GM20000 (cell line): ENCODE measurements around the gene HIVEP2.

Experiments
- DNase-seq: peaks from one replicate; pipeline ENCODE4 v3.0.0; 2012; ENCODE audit warnings: low spot score
- TF ChIP-seq, protein P1 (sequence below): IDR thresholded peaks from 2 replicates; pipeline ENCODE4 v1.5.1; 2012; ENCODE audit warnings: mild to moderate bottlenecking, control low read depth; ENCODE audit errors: extremely low read depth, missing control alignments

HIVEP2 gene

DNA sequence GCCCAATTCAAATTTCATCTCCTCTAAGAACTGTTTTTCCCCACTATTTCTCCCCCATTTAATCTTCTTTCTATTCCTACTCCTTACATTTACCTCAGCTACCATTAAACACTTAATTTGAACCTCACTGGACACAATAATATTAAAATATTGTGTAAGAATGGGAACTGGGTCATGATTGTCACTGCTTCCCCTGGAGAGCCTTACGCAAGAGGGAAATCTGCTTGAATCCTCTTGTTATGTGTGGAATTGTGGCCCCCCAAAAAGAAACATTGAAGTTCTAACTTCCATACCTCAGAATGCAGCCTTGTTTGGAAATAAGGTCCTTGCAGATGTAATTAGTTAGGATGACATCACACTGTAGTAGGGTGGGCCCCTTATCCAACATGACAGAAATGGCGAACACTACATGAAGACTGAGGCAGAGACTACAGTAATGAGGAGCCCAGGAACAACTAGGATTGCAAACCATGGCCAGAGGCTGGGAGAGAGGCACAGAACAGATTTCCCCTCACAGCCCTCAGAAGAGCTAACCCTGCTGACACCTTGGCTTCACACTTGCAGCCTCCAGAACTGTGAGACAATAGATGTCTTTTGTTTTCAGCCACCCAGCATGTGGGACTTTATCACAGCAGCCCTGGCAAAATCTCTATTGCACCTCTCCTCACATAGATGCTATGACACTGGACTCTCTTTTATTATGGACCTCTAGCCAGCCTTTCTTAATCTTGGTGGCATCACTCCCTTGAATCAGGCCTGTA, 29.9 kb downstream of the HIVEP2 start:
- DNase-seq: no peak
- TF ChIP-seq, protein P1, sequence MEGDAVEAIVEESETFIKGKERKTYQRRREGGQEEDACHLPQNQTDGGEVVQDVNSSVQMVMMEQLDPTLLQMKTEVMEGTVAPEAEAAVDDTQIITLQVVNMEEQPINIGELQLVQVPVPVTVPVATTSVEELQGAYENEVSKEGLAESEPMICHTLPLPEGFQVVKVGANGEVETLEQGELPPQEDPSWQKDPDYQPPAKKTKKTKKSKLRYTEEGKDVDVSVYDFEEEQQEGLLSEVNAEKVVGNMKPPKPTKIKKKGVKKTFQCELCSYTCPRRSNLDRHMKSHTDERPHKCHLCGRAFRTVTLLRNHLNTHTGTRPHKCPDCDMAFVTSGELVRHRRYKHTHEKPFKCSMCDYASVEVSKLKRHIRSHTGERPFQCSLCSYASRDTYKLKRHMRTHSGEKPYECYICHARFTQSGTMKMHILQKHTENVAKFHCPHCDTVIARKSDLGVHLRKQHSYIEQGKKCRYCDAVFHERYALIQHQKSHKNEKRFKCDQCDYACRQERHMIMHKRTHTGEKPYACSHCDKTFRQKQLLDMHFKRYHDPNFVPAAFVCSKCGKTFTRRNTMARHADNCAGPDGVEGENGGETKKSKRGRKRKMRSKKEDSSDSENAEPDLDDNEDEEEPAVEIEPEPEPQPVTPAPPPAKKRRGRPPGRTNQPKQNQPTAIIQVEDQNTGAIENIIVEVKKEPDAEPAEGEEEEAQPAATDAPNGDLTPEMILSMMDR: no peak

DNA sequence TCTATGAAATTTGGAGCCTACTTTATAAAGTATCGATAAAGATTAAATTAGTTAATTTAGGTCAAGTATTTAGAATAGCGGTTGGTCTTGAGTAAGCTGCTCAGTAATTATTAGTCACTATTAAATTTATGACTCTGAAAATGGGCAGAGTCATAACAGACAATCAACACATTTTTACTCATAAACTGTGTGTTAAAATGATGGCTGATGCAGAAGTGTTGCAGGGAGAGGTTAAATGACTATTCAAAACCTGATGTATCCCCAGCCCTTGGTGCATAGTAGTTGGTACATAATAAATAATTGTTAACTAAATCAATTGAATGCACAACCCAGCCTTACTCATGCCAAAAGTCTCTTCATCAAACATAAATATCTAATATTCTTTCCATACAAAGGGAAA, 30.6 kb downstream of the HIVEP2 start:
- TF ChIP-seq, protein P1: no peak
- DNase-seq: no peak

DNA sequence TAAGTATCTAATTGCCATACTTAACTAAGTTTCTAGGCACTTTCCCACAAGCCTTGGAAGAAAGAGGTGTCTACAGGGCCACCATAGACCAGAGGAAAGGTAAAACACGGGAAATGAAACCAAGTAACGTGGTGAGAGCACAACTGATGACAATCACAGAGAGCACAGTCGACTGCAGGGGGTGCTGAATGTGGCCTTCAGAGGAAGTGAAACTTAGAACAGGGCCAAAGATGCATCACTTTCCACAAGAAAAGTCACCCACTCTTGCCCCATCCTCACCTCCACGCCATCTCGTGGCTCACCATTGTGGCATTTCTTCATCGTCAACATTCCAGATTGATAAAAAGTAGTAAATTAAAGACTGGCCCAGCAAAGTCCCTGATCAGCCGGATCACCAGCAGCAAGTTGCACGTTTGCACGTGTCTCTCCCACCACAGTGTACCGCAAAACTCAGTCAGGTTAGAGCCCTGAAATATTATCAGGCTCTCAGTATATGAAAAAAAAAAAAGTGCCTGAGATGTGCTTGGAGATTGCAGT, 31.4 kb downstream of the HIVEP2 start:
- DNase-seq: peak; percentile 78
- TF ChIP-seq, protein P1: no peak

DNA sequence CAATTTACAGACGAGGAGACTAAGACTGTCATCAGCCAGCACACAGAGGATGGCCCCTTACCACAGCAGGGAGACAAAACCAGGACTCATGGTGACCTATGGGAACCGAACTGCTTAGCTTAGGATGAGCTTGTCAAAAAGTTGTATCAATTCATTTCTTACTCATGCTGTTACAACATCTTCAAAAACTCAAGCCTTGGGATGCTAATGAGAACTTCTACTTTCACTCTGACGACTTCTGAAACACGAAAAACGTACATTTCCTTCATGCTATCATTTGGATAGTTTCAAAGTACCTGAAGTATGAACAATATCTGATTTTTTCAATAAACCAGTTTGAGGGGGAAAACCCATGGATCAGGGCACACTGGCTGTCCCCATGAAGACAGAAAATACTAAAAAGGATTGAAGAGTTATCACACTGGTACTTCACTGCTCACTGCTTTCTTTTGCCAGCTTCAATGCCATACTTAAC, 31.9 kb downstream of the HIVEP2 start:
- DNase-seq: peak; percentile 65
- TF ChIP-seq, protein P1: no peak

DNA sequence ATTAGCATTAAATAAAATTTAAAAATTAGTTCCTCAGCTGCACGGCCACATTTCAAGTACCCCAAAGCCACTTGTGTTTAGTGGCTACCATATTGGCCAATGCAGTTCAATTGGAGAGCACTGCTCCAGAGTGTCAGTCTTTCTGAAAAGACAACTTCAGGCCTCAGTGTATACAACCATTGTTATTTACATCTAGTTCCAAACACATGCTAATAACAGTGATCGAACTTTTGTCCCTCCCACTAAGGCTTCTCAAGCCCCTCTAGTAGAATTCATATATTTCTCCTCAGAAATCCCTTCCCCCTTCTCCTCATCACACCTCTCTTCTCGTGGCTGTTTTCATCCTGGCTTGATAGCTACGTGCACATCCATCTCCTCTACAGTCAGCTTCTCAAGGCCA, 32.9 kb downstream of the HIVEP2 start:
- TF ChIP-seq, protein P1: no peak
- no peak for DNase-seq

DNA sequence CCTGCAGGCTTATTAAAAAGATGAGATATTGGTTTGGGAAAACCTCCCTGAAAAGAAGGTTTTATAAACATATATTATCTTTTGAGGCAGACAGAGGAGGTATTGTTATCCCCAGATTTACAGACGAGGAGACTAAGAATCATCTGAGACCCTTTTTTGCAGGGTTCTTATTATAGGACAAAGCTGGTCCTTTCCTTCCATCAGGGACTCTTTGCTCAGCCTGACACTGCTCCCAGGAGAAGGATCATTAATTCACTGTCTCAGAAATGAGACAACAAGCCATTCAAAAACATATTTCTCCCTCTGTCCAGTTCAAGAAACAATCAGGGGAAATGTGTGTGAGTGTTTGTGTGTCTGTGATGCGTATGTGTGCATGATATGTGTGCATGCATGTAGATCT, 33.5 kb downstream of the HIVEP2 start:
- TF ChIP-seq, protein P1: no peak
- no peak for DNase-seq

DNA sequence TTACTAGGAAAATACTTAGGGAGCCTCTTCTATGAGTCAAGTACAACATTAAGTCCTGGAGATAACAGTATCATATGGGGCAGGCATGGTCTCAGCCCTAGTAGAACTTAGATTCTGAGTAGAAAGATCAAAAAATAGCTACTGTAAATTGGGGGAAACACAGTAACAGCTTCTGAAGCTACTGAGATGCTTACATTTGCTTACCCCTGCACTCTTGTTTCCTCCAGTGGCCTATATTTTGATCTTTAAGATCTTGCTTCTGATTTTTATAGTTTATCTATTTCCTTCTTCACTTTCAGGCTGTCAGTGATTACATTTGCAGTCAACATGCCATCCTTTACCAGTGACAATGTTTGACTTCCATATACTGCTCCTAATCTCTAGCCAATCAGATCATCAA, 35.3 kb downstream of the HIVEP2 start:
- DNase-seq: no peak

More for the DNA sequence above, 35.3 kb downstream of the HIVEP2 start:
- TF ChIP-seq, protein P1: no peak
